ENCODE data around the gene NCBP2L.
"Not testable (repeated sequence)": the region's sequence is repeated elsewhere in the genome, so short reads cannot be mapped to it uniquely, and the experiment has no call there.

Gene NCBP2L

GRCh38 chrX:107769581-107770317, 7.8 kb upstream of the NCBP2L start:
- Mint-ChIP-seq H3K27me3 (no peaks in the 10 kb centered on the region), H3K9me3 (no peaks in the 10 kb centered on the region), H3K27ac (no peak overlapping the region), H3K4me1 (peaks cover 7% of the 10 kb centered on the region), H3K4me3 (no peak overlapping the region), H3K36me3 (peaks cover 1% of the 10 kb centered on the region)

GRCh38 chrX:107773206-107773605, 4.3 kb upstream of the NCBP2L start:
- Mint-ChIP-seq H3K36me3 (peaks cover 1% of the 10 kb centered on the region), H3K27me3 (no peaks in the 10 kb centered on the region), H3K27ac (no peak overlapping the region), H3K4me3 (no peak overlapping the region), H3K4me1 (peaks cover 19% of the 10 kb centered on the region), H3K9me3 (no peaks in the 10 kb centered on the region)

- peaks cover 19% of the 10 kb centered on the region for H3K4me1 Mint-ChIP-seq
- no peaks in the 10 kb centered on the region for H3K27me3 Mint-ChIP-seq
- H3K27ac Mint-ChIP-seq = no peak overlapping the region
- H3K4me3 Mint-ChIP-seq = peak overlapping the region; percentile 33
- no peaks in the 10 kb centered on the region for H3K36me3 Mint-ChIP-seq
- H3K9me3 Mint-ChIP-seq = no peaks in the 10 kb centered on the region
These were observed 3.6 kb upstream of the NCBP2L start for GRCh38 chrX:107773906-107774435.

- peaks cover 19% of the 10 kb centered on the region for H3K4me1 Mint-ChIP-seq
- peak overlapping the region; percentile 64 for H3K4me3 Mint-ChIP-seq
- H3K9me3 Mint-ChIP-seq = no peaks in the 10 kb centered on the region
- no peaks in the 10 kb centered on the region for H3K36me3 Mint-ChIP-seq
- no peaks in the 10 kb centered on the region for H3K27me3 Mint-ChIP-seq
- no peak overlapping the region for H3K27ac Mint-ChIP-seq
These were observed 2.4 kb upstream of the NCBP2L start for GRCh38 chrX:107775000-107775733.

- Mint-ChIP-seq H3K4me1 (peaks cover 19% of the 10 kb centered on the region), H3K27ac (peak within 1 kb of the TSS; percentile 85), H3K27me3 (no peaks in the 10 kb centered on the region), H3K4me3 (peak within 1 kb of the TSS; percentile 82), H3K36me3 (no peaks in the 10 kb centered on the region), H3K9me3 (no peaks in the 10 kb centered on the region)
These were observed 1.6 kb upstream of the NCBP2L start, which contains the start of gene TSC22D3 for GRCh38 chrX:107775734-107776511. TSS of gene TSC22D3 (minus strand) at chrX:107775787. CDS start at chrX:107775419, 368 bp downstream.

GRCh38 chrX:107776649-107777535, 641 bp upstream of the NCBP2L start:
- H3K27ac Mint-ChIP-seq = peak overlapping the region; percentile 85
- H3K27me3 Mint-ChIP-seq = no peaks in the 10 kb centered on the region
- H3K36me3 Mint-ChIP-seq = no peaks in the 10 kb centered on the region
- H3K4me1 Mint-ChIP-seq = peaks cover 19% of the 10 kb centered on the region
- H3K4me3 Mint-ChIP-seq = peak overlapping the region; percentile 82
- H3K9me3 Mint-ChIP-seq = no peaks in the 10 kb centered on the region

GRCh38 chrX:107780525-107780924, 3.0 kb downstream of the NCBP2L start:
- Mint-ChIP-seq H3K27ac (no peak overlapping the region), H3K4me3 (no peak overlapping the region), H3K4me1 (peaks cover 12% of the 10 kb centered on the region), H3K36me3 (no peaks in the 10 kb centered on the region), H3K27me3 (no peaks in the 10 kb centered on the region), H3K9me3 (no peaks in the 10 kb centered on the region)

GRCh38 chrX:107787827-107788226, 10.3 kb downstream of the NCBP2L start:
- H3K27ac Mint-ChIP-seq = no peak overlapping the region
- no peaks in the 10 kb centered on the region for H3K36me3 Mint-ChIP-seq
- no peaks in the 10 kb centered on the region for H3K9me3 Mint-ChIP-seq
- H3K4me3 Mint-ChIP-seq = no peak overlapping the region
- no peaks in the 10 kb centered on the region for H3K27me3 Mint-ChIP-seq
- H3K4me1 Mint-ChIP-seq = no peaks in the 10 kb centered on the region

- Mint-ChIP-seq H3K4me3 (no peak overlapping the region), H3K4me1 (no peaks in the 10 kb centered on the region), H3K27me3 (no peaks in the 10 kb centered on the region), H3K27ac (no peak overlapping the region), H3K9me3 (no peaks in the 10 kb centered on the region), H3K36me3 (no peaks in the 10 kb centered on the region)
These were observed 26.9 kb downstream of the NCBP2L start for GRCh38 chrX:107804427-107804826.

- Mint-ChIP-seq H3K4me3 (no peak overlapping the region), H3K27ac (no peak overlapping the region), H3K36me3 (no peaks in the 10 kb centered on the region), H3K9me3 (no peaks in the 10 kb centered on the region), H3K27me3 (no peaks in the 10 kb centered on the region), H3K4me1 (no peaks in the 10 kb centered on the region)
These were observed 27.6 kb downstream of the NCBP2L start for GRCh38 chrX:107805179-107805578.

GRCh38 chrX:107810053-107810452, 32.5 kb downstream of the NCBP2L start:
- not testable (repeated sequence) for H3K4me3 Mint-ChIP-seq, H3K4me1 Mint-ChIP-seq, H3K36me3 Mint-ChIP-seq, H3K27me3 Mint-ChIP-seq, H3K9me3 Mint-ChIP-seq, H3K27ac Mint-ChIP-seq

GRCh38 chrX:107818900-107819521, 41.5 kb downstream of the NCBP2L start:
- H3K27ac Mint-ChIP-seq = no peak overlapping the region
- H3K4me3 Mint-ChIP-seq = no peak overlapping the region
- no peaks in the 10 kb centered on the region for H3K27me3 Mint-ChIP-seq
- peaks cover 9% of the 10 kb centered on the region for H3K4me1 Mint-ChIP-seq
- no peaks in the 10 kb centered on the region for H3K9me3 Mint-ChIP-seq
- H3K36me3 Mint-ChIP-seq = no peaks in the 10 kb centered on the region

- Mint-ChIP-seq H3K4me3 (no peak overlapping the region), H3K4me1 (peaks cover 38% of the 10 kb centered on the region), H3K36me3 (no peaks in the 10 kb centered on the region), H3K9me3 (no peaks in the 10 kb centered on the region), H3K27ac (no peak overlapping the region), H3K27me3 (no peaks in the 10 kb centered on the region)
These were observed 45.5 kb downstream of the NCBP2L start for GRCh38 chrX:107823042-107823441.

GRCh38 chrX:107823456-107823855, 45.9 kb downstream of the NCBP2L start:
- Mint-ChIP-seq H3K27me3 (no peaks in the 10 kb centered on the region), H3K36me3 (no peaks in the 10 kb centered on the region), H3K9me3 (no peaks in the 10 kb centered on the region), H3K4me3 (no peak overlapping the region), H3K4me1 (peaks cover 41% of the 10 kb centered on the region), H3K27ac (no peak overlapping the region)
